ENCODE measurements around the gene SCGN.

SCGN gene

DNA sequence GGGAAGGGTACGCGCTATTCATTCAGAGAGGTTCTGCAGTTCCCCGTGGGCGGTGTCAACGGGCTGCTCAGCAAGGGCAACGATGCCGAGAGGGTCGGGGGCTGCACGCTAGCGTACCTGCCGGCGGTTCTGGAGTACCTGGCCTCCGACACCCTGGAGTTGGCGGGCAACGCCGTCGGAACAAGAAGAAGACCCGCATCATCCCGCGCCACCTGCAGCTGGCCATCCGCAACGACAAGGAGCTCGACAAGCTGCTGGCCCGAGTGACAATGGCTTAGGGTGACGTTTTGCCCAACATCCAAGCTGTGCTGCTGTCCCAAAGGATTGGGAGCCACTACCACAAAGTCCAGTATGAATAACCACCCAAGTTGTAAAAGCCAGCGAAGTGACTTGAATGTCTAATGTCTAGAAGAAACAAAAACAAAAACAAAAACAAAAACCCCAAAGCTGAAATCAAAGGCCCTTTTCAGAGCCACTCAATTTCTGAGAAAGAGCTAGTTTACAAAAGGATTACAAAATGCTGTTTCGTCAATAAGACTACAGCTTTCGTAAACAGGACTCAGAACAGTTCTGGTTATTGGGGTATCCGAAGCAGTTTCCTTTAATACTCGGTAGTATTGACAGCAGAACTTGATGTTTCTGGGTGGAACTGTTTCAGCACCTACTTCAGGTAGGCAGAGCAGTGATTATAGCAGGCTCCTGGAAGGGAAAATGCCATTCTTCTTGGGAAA lies 80.6 kb downstream of the SCGN start:
- TF ChIP-seq EZH2 (IDR thresholded peaks at IDR 0.05; ENCODE audit: borderline replicate concordance, low read length), result no peak
- TF ChIP-seq, protein P1, sequence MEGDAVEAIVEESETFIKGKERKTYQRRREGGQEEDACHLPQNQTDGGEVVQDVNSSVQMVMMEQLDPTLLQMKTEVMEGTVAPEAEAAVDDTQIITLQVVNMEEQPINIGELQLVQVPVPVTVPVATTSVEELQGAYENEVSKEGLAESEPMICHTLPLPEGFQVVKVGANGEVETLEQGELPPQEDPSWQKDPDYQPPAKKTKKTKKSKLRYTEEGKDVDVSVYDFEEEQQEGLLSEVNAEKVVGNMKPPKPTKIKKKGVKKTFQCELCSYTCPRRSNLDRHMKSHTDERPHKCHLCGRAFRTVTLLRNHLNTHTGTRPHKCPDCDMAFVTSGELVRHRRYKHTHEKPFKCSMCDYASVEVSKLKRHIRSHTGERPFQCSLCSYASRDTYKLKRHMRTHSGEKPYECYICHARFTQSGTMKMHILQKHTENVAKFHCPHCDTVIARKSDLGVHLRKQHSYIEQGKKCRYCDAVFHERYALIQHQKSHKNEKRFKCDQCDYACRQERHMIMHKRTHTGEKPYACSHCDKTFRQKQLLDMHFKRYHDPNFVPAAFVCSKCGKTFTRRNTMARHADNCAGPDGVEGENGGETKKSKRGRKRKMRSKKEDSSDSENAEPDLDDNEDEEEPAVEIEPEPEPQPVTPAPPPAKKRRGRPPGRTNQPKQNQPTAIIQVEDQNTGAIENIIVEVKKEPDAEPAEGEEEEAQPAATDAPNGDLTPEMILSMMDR (IDR thresholded peaks at IDR 0.05; ENCODE audit: low read length), result no peak
- Histone ChIP-seq H4K20me1 (ENCODE audit: insufficient read depth, low read length) (no peaks in the 10 kb centered on the region), H3K9me3 (ENCODE audit: low read length) (peaks cover 10% of the 10 kb centered on the region), H3F3A (ENCODE audit: insufficient read depth, low read length) (no peaks in the 10 kb centered on the region), H3K4me3 (ENCODE audit: low read depth, low read length, poor library complexity, severe bottlenecking) (no peak overlapping the region), H3K4me1 (ENCODE audit: insufficient read depth, low read length, severe bottlenecking) (no peaks in the 10 kb centered on the region), H3K27me3 (ENCODE audit: insufficient read depth, low read length) (no peaks in the 10 kb centered on the region), H3K36me3 (ENCODE audit: insufficient read depth, low read length) (no peaks in the 10 kb centered on the region), H3K27ac (ENCODE audit: low read depth, low read length, poor library complexity, severe bottlenecking) (no peak overlapping the region), H3K9me2 (ENCODE audit: low read depth, low read length) (no peaks in the 10 kb centered on the region), H3K9ac (ENCODE audit: low read length) (no peak overlapping the region), H3K79me2 (ENCODE audit: insufficient read depth, low read length) (no peaks in the 10 kb centered on the region), H2AFZ (ENCODE audit: low read length) (no peak overlapping the region), H3K4me2 (ENCODE audit: low read length) (no peak overlapping the region)

GRCh38 chr6:25735261-25735660 lies 83.2 kb downstream of the SCGN start:
- Histone ChIP-seq H3K4me2 (ENCODE audit: low read length) (no peak overlapping the region), H2AFZ (ENCODE audit: low read length) (no peak overlapping the region), H3K36me3 (ENCODE audit: insufficient read depth, low read length) (no peaks in the 10 kb centered on the region), H3K4me1 (ENCODE audit: insufficient read depth, low read length, severe bottlenecking) (no peaks in the 10 kb centered on the region), H3K9me2 (ENCODE audit: low read depth, low read length) (no peaks in the 10 kb centered on the region), H3K27ac (ENCODE audit: low read depth, low read length, poor library complexity, severe bottlenecking) (no peak overlapping the region), H4K20me1 (ENCODE audit: insufficient read depth, low read length) (no peaks in the 10 kb centered on the region), H3K27me3 (ENCODE audit: insufficient read depth, low read length) (no peaks in the 10 kb centered on the region), H3K79me2 (ENCODE audit: insufficient read depth, low read length) (no peaks in the 10 kb centered on the region), H3K4me3 (ENCODE audit: low read depth, low read length, poor library complexity, severe bottlenecking) (no peak overlapping the region), H3K9ac (ENCODE audit: low read length) (no peak overlapping the region), H3F3A (ENCODE audit: insufficient read depth, low read length) (no peaks in the 10 kb centered on the region), H3K9me3 (ENCODE audit: low read length) (peaks cover 12% of the 10 kb centered on the region)
- TF ChIP-seq, protein P1 (IDR thresholded peaks at IDR 0.05; ENCODE audit: low read length), result no peak
- TF ChIP-seq EZH2 (IDR thresholded peaks at IDR 0.05; ENCODE audit: borderline replicate concordance, low read length), result no peak

- Histone ChIP-seq H3K9me2 (ENCODE audit: low read depth, low read length) (no peaks in the 10 kb centered on the region), H3K9ac (ENCODE audit: low read length) (no peak overlapping the region), H3K4me1 (ENCODE audit: insufficient read depth, low read length, severe bottlenecking) (no peaks in the 10 kb centered on the region), H3K27ac (ENCODE audit: low read depth, low read length, poor library complexity, severe bottlenecking) (no peak overlapping the region), H4K20me1 (ENCODE audit: insufficient read depth, low read length) (no peaks in the 10 kb centered on the region), H3K4me3 (ENCODE audit: low read depth, low read length, poor library complexity, severe bottlenecking) (no peak overlapping the region), H3K27me3 (ENCODE audit: insufficient read depth, low read length) (no peaks in the 10 kb centered on the region), H3F3A (ENCODE audit: insufficient read depth, low read length) (no peaks in the 10 kb centered on the region), H3K79me2 (ENCODE audit: insufficient read depth, low read length) (no peaks in the 10 kb centered on the region), H2AFZ (ENCODE audit: low read length) (no peak overlapping the region), H3K4me2 (ENCODE audit: low read length) (no peak overlapping the region), H3K9me3 (ENCODE audit: low read length) (no peaks in the 10 kb centered on the region), H3K36me3 (ENCODE audit: insufficient read depth, low read length) (no peaks in the 10 kb centered on the region)
- TF ChIP-seq EZH2 (IDR thresholded peaks at IDR 0.05; ENCODE audit: borderline replicate concordance, low read length), result no peak
- TF ChIP-seq, protein P1 (IDR thresholded peaks at IDR 0.05; ENCODE audit: low read length), result no peak
These were observed 91.9 kb downstream of the SCGN start for GRCh38 chr6:25743868-25744267.

Measured in OCI-LY1 (cell line).